Measurements from ENCODE around the gene CRHR2. TPM values are rescaled to one million over a fixed set of nuclear protein-coding genes. Genes with fewer than 3 reads are reported as not detected.

CRHR2 gene
- polyA plus RNA-seq, 1 of the 3 experiments (the other 2 are of a cell fraction), result not detected

DNA sequence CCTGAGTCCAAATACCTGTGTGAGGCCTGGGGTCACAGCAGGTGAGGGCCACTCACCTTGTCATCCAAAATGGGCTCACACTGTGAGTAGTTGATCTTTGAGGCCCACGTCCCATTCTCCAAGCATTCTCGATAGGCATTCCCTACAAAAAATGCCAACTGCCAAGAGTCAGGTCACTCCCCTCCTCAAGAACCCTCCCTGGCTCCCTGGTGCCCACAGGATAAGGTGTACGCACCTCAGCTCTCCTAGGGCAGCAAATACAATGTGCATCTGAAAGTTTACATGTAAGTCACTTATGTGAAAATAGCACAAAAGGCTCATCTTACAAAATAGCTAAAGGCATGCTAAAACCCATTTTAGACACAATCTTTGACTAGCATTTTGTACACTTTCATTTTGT is 15.1 kb downstream of the CRHR2 start:
- Histone ChIP-seq H4K20me1 (ENCODE audit: insufficient read depth) (no peaks in the 10 kb centered on the region; the same call in 1 of the 2 replicates), H3K36me3 (replicated peaks in 1 of 2; ENCODE audit: control insufficient read depth in 1 of 2, insufficient read depth in 2 of 2, low read length in 1 of 2) (no peaks in the 10 kb centered on the region)
- WGBS (ENCODE audit: low lambda C conversion rate), result 37% methylated on average over 3 of the region's 3 CpGs

DNA sequence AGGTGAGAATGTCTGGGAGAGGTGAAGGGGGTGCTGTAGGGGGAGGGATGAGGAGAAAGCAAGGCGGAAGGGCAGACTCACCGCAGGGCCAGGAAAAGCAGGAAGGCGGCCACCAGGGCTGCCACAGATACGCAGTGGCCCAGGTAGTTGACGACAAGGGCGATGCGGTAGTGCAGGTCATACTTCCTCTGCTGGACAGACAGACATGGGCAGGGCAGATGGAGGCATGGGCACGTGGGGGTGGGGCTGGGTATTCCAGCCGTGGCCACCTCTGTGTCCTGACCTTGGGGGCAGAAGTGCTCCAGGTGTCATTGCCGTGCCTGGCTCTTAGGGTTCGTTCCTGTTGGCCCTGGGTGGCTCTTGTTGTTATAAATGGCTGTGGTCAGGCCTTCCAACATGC is 16.8 kb downstream of the CRHR2 start:
- Histone ChIP-seq H3K9me2 (no peaks in the 10 kb centered on the region), H3K4me1 (ENCODE audit: control insufficient read depth in 1 of 2, insufficient read depth in 2 of 2, low read depth in 1 of 2, low read length in 1 of 2) (peaks cover 0 to 15% of the 10 kb centered on the region in 2 experiments; a peak in 2 of 4 replicates), H3K4me2 (no peak overlapping the region), H3K4me3 (ENCODE audit: low read depth in 2 of 2, low read length in 1 of 2) (no peak overlapping the region), H3F3A (replicated peaks; ENCODE audit: insufficient read depth) (no peaks in the 10 kb centered on the region), H3K27me3 (ENCODE audit: insufficient read depth) (peaks cover 8% of the 10 kb centered on the region), H4K20me1 (ENCODE audit: insufficient read depth) (no peaks in the 10 kb centered on the region), H3K9me3 (no peaks in the 10 kb centered on the region), H2AFZ (ENCODE audit: low read depth) (no peak overlapping the region), H3K79me2 (ENCODE audit: insufficient read depth) (no peaks in the 10 kb centered on the region), H3K36me3 (replicated peaks in 1 of 2; ENCODE audit: control insufficient read depth in 1 of 2, insufficient read depth in 2 of 2, low read length in 1 of 2) (no peaks in the 10 kb centered on the region), H3K9ac (no peak overlapping the region), H3K27ac (ENCODE audit: low read depth in 2 of 2, low read length in 1 of 2) (no peak overlapping the region)
- POLR2A ChIA-PET, result no interaction called here
- no peak for DNase-seq
- CTCF ChIA-PET, result interaction anchor here (1.5 to 3.4 kb wide), 2 partner anchors 19 to 75 kb away, joined by 3 to 24 read pairs; no protein-coding TSS in a partner anchor
- 66% methylated on average over 11 of the region's 11 CpGs for WGBS (ENCODE audit: low lambda C conversion rate)
- TF ChIP-seq POLR2AphosphoS5 (IDR thresholded peaks at IDR 0.05; ENCODE audit: low read depth, low read length) (no peak), NFIC (IDR thresholded peaks at IDR 0.05; ENCODE audit: borderline replicate concordance) (no peak), TEAD4 (IDR thresholded peaks at IDR 0.05; ENCODE audit: borderline replicate concordance, insufficient read depth) (no peak), SMC3 (IDR thresholded peaks at IDR 0.05; ENCODE audit: low read depth, low read length) (no peak), TAF1 (IDR thresholded peaks at IDR 0.05; ENCODE audit: borderline replicate concordance, low read depth, low read length) (no peak), ELF1 (IDR thresholded peaks at IDR 0.05) (no peak)

More for the DNA sequence above, 15.1 kb downstream of the CRHR2 start:
- H3K27ac ChIP-seq (ENCODE audit: low read depth in 2 of 2, low read length in 1 of 2), result no peak overlapping the region
- H3K4me1 ChIP-seq (ENCODE audit: control insufficient read depth in 1 of 2, insufficient read depth in 2 of 2, low read depth in 1 of 2, low read length in 1 of 2), result peaks cover 0 to 7% of the 10 kb centered on the region in 2 experiments; a peak in 2 of 4 replicates
- H3K9me2 ChIP-seq, result no peaks in the 10 kb centered on the region
- H2AFZ ChIP-seq (ENCODE audit: low read depth), result no peak overlapping the region
- H3K9ac ChIP-seq, result no peak overlapping the region
- H3K9me3 ChIP-seq, result no peaks in the 10 kb centered on the region
- peaks cover 8% of the 10 kb centered on the region for H3K27me3 ChIP-seq (ENCODE audit: insufficient read depth)
- H3K79me2 ChIP-seq (ENCODE audit: insufficient read depth), result no peaks in the 10 kb centered on the region
- DNase-seq, result no peak
- ChIA-PET CTCF (interaction anchor here (1.1 to 2.3 kb wide), 4 partner anchors 9 to 18 kb away, joined by 3 to 10 read pairs (median 6); partner anchors contain the start of gene CRHR2), POLR2A (no interaction called here)
- no peak overlapping the region for H3K4me3 ChIP-seq (ENCODE audit: low read depth in 2 of 2, low read length in 1 of 2)
- TF ChIP-seq RFX5 (IDR thresholded peaks at IDR 0.05; ENCODE audit: low read length) (no peak), GABPA (IDR thresholded peaks at IDR 0.05; ENCODE audit: low read depth) (no peak), SMC3 (IDR thresholded peaks at IDR 0.05; ENCODE audit: low read depth, low read length) (no peak), JUND (IDR thresholded peaks at IDR 0.05) (no peak), RAD21 (IDR thresholded peaks at IDR 0.05; ENCODE audit: low read length) (no peak), MXI1 (IDR thresholded peaks at IDR 0.05; ENCODE audit: low read depth, low read length) (no peak)
- TF ChIP-seq, protein P1, sequence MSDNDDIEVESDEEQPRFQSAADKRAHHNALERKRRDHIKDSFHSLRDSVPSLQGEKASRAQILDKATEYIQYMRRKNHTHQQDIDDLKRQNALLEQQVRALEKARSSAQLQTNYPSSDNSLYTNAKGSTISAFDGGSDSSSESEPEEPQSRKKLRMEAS (IDR thresholded peaks at IDR 0.05; ENCODE audit: low read depth), result no peak
- no peaks in the 10 kb centered on the region for H3F3A ChIP-seq (replicated peaks; ENCODE audit: insufficient read depth)
- no peak overlapping the region for H3K4me2 ChIP-seq

DNA sequence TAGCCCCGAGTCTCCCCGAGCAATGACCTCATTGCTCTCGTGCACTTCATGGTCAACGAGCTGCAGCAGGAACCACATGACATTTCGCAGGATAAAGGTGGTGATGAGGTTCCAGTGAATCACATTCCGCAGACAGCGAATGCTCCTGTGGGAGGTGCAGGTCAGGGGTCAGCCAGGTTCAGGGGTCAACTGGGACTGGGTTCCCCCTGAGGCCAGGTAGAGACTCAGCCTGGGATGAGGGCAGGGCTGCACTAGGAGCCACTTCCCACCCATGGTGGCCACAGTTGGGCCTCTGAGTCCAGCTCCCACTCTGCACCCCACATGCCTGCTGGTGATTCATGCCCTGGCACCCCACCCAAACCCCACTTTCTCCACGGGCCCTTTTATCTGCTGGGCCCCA is 17.2 kb downstream of the CRHR2 start:
- TF ChIP-seq, protein P1 (IDR thresholded peaks at IDR 0.05; ENCODE audit: low read depth), result no peak
- H3K27ac ChIP-seq (ENCODE audit: low read depth in 2 of 2, low read length in 1 of 2), result no peak overlapping the region
- no peak overlapping the region for H3K4me3 ChIP-seq (ENCODE audit: low read depth in 2 of 2, low read length in 1 of 2)
- CTCF ChIA-PET, result interaction anchor here (0.8 to 3.4 kb wide), 5 partner anchors 9 to 76 kb away, joined by 3 to 24 read pairs (median 3); partner anchors contain the start of gene CRHR2
- H3K36me3 ChIP-seq (replicated peaks in 1 of 2; ENCODE audit: control insufficient read depth in 1 of 2, insufficient read depth in 2 of 2, low read length in 1 of 2), result no peaks in the 10 kb centered on the region
- H4K20me1 ChIP-seq (ENCODE audit: insufficient read depth), result no peaks in the 10 kb centered on the region
- DNase-seq, result no peak
- H3K27me3 ChIP-seq (ENCODE audit: insufficient read depth), result peaks cover 8% of the 10 kb centered on the region
- no peaks in the 10 kb centered on the region for H3K9me3 ChIP-seq
- WGBS (ENCODE audit: low lambda C conversion rate), result 13% methylated on average over 1 of the region's 8 CpGs
- H3K79me2 ChIP-seq (ENCODE audit: insufficient read depth), result no peaks in the 10 kb centered on the region
- H3K9ac ChIP-seq, result no peak overlapping the region
- H3F3A ChIP-seq (replicated peaks; ENCODE audit: insufficient read depth), result no peaks in the 10 kb centered on the region
- POLR2A ChIA-PET, result interaction anchor here (1.1 kb wide), 1 partner anchor 11 kb away, joined by 3 read pairs; no protein-coding TSS in a partner anchor
- no peaks in the 10 kb centered on the region for H3K9me2 ChIP-seq
- no peak overlapping the region for H2AFZ ChIP-seq (ENCODE audit: low read depth)
- H3K4me2 ChIP-seq, result no peak overlapping the region
- H3K4me1 ChIP-seq (ENCODE audit: control insufficient read depth in 1 of 2, insufficient read depth in 2 of 2, low read depth in 1 of 2, low read length in 1 of 2), result peaks cover 0 to 15% of the 10 kb centered on the region in 2 experiments; a peak in 2 of 4 replicates
